Colonic mucosa (tissue), 4 donors: ENCODE results near the gene TRAPPC11. TPM values are rescaled to one million over a fixed set of nuclear protein-coding genes. Genes with fewer than 3 reads are reported as not detected.

Experiments
- DNase-seq: peaks from one replicate; pipeline ENCODE4 v3.0.0-alpha.2; 2020
- H3K27ac ChIP-seq: fragments of 200-600 bp; one replicate; pipeline ENCODE4 v1.8.0; 2021
- H3K27me3 ChIP-seq: fragments of 200-600 bp; one replicate; pipeline ENCODE4 v1.8.0; 2021
- H3K36me3 ChIP-seq: fragments of 200-600 bp; one replicate; pipeline ENCODE4 v1.8.0; 2021
- H3K4me1 ChIP-seq: fragments of 200-600 bp; one replicate; pipeline ENCODE4 v1.8.0; 2021; ENCODE audit warnings: mild to moderate bottlenecking
- H3K4me3 ChIP-seq: fragments of 200-600 bp; one replicate; pipeline ENCODE4 v1.8.0; 2021
- H3K9ac ChIP-seq, 2 donors: one replicate each; pipeline ENCODE4 v1.7.0; 2013; ENCODE audit warnings: control low read depth in 2 of 2, low read depth in 2 of 2, low read length in 2 of 2
- H3K9me3 ChIP-seq: fragments of 200-600 bp; one replicate; pipeline ENCODE4 v1.8.0; 2021
- intact Hi-C: fragments of 100-400 bp; cut with DNase I; formaldehyde crosslinking; loops from one replicate; pipeline ENCODE4 v1.14.1; 2022
- total RNA-seq, 2 donors: library from RNA; stranded (reverse); fragmentation: NEBNext Ultra II Directional in 1 of 2; extraction: Animal tissue kit (Norgen Biotek cat#: 25700) in 1 of 2; gene quantifications; one replicate each; pipeline ENCODE4 v1.2.1, GENCODE V29; 2021
- TF ChIP-seq, protein P1 (sequence below): fragments of 200-600 bp; IDR thresholded peaks from one replicate; pipeline ENCODE4 v1.8.0; 2022; ENCODE audit warnings: antibody characterized with exemption, mild to moderate bottlenecking
- donor health status: healthy.
- donor health status: DM: no; HTN: no; CAD: no.
- donor health status: DM: no; HTN: no; CAD: no.

The TRAPPC11 gene
- total RNA-seq: 10 to 100 TPM; 25.2 to 29.2 TPM

DNA sequence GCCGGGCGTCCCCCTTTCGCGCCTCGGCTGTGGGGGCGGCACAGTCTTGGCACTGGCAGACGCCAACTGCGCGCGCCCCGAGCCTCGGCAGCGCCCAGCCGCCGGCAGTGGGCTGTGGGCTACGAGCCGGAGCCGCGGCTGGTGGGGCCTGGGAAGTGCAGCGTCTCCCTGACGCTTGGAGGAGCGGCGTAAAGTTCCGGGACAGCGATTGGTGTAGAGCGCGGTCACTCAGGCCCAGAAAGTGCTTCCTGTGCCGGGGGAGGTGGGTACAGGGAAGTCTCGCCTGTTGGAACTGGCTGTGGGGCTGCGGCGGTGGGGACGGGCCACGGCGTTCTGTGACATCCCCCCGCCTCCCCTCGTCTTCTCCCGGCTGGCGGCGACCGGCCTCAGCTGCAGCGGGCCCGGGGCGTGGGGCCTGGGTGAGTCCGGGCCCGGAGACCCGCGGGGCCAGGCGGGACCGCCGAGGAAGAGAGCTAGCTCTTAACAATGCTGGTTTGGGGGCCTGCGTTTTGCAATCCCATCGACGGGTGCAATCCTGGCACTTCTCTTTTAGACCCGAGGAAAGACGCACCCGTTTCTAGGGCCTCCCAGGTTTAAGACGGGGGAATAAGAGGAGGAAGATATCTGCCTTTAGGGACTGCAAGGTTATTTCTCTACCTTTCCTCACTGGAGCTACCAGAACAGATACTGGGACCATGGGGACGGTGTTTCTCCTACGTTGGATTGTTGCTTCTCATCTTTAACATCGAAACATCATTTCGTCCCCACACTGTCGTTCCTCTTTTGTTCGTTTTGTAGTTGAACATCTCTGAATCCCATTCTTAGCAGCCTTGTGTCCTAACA lies at the start of gene TRAPPC11, which contains the start of gene RWDD4:
Gene TRAPPC11, plus strand, starts transcription at position 265 of the 843 bp plus-strand sequence. CDS start 4,575 bp downstream, outside the sequence.
Gene RWDD4, minus strand, starts transcription at position 157 of the 843 bp plus-strand sequence. CDS start 233 bp downstream, outside the sequence.
- H3K27me3 ChIP-seq: no peaks in the 10 kb centered on the region
- peak; percentile 98 for DNase-seq
- H3K4me1 ChIP-seq: no peaks in the 10 kb centered on the region
- intact Hi-C loops: loop anchor here (5.0 kb wide), 1 partner anchor 152 kb away; the partner anchor contains the start of gene ING2
- TF ChIP-seq, protein P1, sequence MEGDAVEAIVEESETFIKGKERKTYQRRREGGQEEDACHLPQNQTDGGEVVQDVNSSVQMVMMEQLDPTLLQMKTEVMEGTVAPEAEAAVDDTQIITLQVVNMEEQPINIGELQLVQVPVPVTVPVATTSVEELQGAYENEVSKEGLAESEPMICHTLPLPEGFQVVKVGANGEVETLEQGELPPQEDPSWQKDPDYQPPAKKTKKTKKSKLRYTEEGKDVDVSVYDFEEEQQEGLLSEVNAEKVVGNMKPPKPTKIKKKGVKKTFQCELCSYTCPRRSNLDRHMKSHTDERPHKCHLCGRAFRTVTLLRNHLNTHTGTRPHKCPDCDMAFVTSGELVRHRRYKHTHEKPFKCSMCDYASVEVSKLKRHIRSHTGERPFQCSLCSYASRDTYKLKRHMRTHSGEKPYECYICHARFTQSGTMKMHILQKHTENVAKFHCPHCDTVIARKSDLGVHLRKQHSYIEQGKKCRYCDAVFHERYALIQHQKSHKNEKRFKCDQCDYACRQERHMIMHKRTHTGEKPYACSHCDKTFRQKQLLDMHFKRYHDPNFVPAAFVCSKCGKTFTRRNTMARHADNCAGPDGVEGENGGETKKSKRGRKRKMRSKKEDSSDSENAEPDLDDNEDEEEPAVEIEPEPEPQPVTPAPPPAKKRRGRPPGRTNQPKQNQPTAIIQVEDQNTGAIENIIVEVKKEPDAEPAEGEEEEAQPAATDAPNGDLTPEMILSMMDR: no peak
- H3K4me3 ChIP-seq: peak within 1 kb of the TSS; percentile 88
- H3K9me3 ChIP-seq: no peaks in the 10 kb centered on the region
- peak within 1 kb of the TSS; percentile 92 for H3K27ac ChIP-seq
- H3K9ac ChIP-seq: peak within 1 kb of the TSS; percentile 76 to 94
- no peaks in the 10 kb centered on the region for H3K36me3 ChIP-seq

DNA sequence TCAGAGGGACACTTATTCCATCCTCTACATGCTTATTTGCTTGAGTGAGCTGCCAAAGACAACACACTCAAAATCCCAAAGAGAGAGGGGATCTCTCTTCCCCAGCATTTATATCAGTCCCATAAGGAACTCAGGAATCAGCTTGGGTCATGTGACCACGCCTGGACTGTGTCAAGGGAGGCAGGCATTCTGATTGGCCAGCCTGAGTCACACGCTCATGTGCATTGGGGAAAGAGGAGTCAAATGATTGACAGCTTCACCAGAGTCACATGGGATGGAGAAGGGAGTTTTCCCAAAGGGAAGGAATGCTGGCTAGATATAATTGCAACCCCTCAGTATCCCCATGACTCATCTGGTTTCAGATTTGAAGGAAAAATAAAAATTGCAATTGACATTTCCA lies 49.1 kb upstream of the TRAPPC11 start:
- no peaks in the 10 kb centered on the region for H3K9me3 ChIP-seq
- intact Hi-C loops: no loop called here
- H3K4me3 ChIP-seq: no peak overlapping the region
- no peaks in the 10 kb centered on the region for H3K4me1 ChIP-seq
- H3K27me3 ChIP-seq: no peaks in the 10 kb centered on the region
- H3K9ac ChIP-seq: no peak overlapping the region
- TF ChIP-seq, protein P1: no peak
- no peak for DNase-seq
- H3K36me3 ChIP-seq: no peaks in the 10 kb centered on the region
- H3K27ac ChIP-seq: no peak overlapping the region

DNA sequence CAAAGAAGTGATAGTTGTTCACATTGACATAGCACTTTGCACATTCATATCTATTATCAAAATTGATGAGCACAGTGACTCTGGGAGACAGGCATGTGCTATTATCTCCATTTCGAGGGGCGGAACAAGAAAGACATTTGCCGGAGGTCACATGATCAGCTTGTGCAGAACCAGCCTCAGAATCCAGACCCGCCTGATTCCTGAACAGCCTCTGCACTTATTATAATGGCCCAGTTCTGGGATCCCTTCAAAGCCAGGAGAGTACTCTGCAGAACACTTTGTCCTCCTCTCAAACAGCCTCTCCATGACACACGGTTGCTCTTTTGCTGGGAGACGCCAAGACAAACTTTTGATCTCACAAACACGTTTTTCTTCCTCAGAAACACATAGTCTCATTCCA lies 48.5 kb upstream of the TRAPPC11 start:
- intact Hi-C loops: no loop called here

DNA sequence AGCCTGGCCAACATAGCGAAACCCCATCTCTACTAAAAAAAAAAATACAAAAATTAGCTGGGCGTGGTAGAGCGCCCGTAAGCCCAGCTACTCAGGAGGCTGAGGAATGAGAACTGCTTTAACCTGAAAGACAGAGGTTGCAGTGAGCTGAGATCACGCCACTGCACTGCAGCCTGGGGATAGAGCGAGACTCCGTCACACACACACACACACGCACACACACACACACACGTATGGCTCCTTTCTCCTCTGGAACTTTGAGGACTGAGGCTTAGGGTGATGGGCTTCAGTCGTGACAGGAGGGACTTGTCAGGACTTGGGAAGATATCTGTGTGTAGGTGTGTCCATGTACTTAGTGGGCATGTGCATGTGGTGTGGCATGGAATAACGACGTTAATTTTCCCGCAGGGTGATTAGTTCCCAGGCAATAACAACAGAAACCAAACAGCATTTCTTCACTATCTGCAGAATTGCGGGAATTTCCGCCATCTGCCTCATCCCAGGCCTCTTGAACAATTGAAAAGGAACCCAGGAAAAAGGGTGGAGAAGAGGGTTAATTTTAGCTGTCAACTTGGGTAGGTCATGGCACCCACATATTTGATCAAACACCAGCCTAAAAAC lies 47.8 kb upstream of the TRAPPC11 start:
- TF ChIP-seq, protein P1: no peak
- Histone ChIP-seq H3K27me3 (no peaks in the 10 kb centered on the region), H3K4me1 (no peaks in the 10 kb centered on the region), H3K9ac (no peak overlapping the region), H3K27ac (no peak overlapping the region), H3K36me3 (no peaks in the 10 kb centered on the region), H3K4me3 (no peak overlapping the region), H3K9me3 (no peaks in the 10 kb centered on the region)
- intact Hi-C loops: no loop called here
- DNase-seq: no peak

More for the DNA sequence above, 48.5 kb upstream of the TRAPPC11 start:
- Histone ChIP-seq H3K27ac (no peak overlapping the region), H3K27me3 (no peaks in the 10 kb centered on the region), H3K4me1 (no peaks in the 10 kb centered on the region), H3K4me3 (no peak overlapping the region), H3K9me3 (no peaks in the 10 kb centered on the region), H3K9ac (no peak overlapping the region), H3K36me3 (no peaks in the 10 kb centered on the region)
- no peak for DNase-seq
- TF ChIP-seq, protein P1: no peak

DNA sequence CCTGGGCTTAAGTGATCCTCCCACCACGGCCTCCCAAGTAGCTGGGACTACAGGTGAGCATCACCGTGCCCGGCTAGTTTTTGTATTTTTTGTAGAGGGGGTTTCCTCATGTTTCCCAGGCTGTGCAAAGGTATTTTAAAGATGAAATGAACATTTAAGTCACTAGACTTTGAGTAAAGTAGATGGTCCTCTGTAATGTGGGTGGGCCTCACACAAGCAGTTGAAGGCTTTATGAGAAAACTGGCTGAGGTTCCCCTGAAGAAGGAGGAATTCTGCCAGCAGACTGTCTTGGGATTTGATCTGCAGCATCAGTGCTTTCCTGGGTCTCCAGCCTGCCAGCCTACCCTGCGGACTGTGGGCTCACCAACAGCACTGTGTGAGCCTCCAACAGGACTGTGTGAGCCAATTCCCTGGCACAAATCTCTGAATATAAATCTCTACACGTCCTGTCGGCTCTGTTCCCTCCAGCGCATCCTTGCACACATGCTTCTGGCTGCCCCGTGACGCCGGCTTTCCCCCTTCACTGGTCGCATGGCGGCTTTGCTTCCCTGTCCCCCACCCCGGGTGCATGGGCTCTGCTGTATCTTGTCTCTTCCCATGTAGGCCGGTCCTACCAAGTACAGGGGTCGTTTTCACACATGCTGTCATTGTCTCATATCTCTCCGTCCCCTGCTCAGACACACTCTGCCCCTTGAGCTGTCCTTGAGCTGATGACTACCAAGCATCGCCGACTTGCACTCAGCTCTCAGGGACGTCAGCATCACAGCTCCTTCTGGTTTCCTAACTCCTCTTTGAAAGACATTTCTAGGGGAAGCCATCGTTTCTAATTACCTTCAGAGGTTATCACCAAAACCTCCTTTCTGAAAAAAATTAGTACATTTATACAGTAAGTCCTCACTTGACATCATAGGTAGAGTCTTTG lies 46.5 kb upstream of the TRAPPC11 start:
- Histone ChIP-seq H3K27me3 (no peaks in the 10 kb centered on the region), H3K4me1 (no peaks in the 10 kb centered on the region)
- no peak for DNase-seq

More for the DNA sequence above, 46.5 kb upstream of the TRAPPC11 start:
- Histone ChIP-seq H3K36me3 (no peaks in the 10 kb centered on the region), H3K9me3 (no peaks in the 10 kb centered on the region), H3K27ac (no peak overlapping the region), H3K4me3 (no peak overlapping the region), H3K9ac (no peak overlapping the region)
- intact Hi-C loops: no loop called here
- TF ChIP-seq, protein P1: no peak
